Upper lobe of left lung (tissue), 6 donors: ENCODE measurements around the gene ACAA2. TPM values are rescaled to one million over a fixed set of nuclear protein-coding genes. Genes with fewer than 3 reads are reported as not detected.
"Not testable (repeated sequence)": the region's sequence is repeated elsewhere in the genome, so short reads cannot be mapped to it uniquely, and the experiment has no call there.

Experiments
- ATAC-seq, 2 donors: fragments of 200-7000 bp; cut with Tn5 transposase; one replicate each; pipeline ENCODE4 v1.9.1; 2022; ENCODE audit warnings: mild to moderate bottlenecking in 2 of 2, moderate library complexity in 2 of 2; ENCODE audit not compliant: low FRiP score in 2 of 2
- DNase-seq, 2 donors: peaks; one replicate each; pipeline ENCODE4 v3.0.0-alpha.2; 2019 to 2020
- H3K27ac ChIP-seq, 4 donors: fragments of 200-600 bp; sonication (generic); one replicate each; pipeline ENCODE4 v1.5.1; 2016 to 2019
- H3K27me3 ChIP-seq, 4 donors: fragments of 200-600 bp; sonication (generic); one replicate each; pipeline ENCODE4 v1.5.1; 2017 to 2019
- H3K36me3 ChIP-seq, 4 donors: fragments of 200-600 bp; sonication (generic); one replicate each; pipeline ENCODE4 v1.5.1; 2016 to 2019
- H3K4me1 ChIP-seq, 4 donors: fragments of 200-600 bp; sonication (generic); one replicate each; pipeline ENCODE4 v1.5.1; 2018 to 2019
- H3K4me3 ChIP-seq, 4 donors: fragments of 200-600 bp; sonication (generic); one replicate each; pipeline ENCODE4 v1.5.1; 2017 to 2019; ENCODE audit warnings: mild to moderate bottlenecking in 2 of 4, moderate library complexity in 1 of 4
- H3K9me3 ChIP-seq, 4 donors: fragments of 200-600 bp; sonication (generic); one replicate each; pipeline ENCODE4 v1.5.1; 2018 to 2019
- CTCF ChIP-seq, 6 experiments: fragments of 450-650 bp in 4 of 6; fragments of 200-600 bp in 2 of 6; sonication (generic) in 2 of 6; IDR thresholded peaks; one replicate each; pipeline ENCODE4 v1.5.1; 2016 to 2019; ENCODE audit warnings: antibody characterized with exemption in 6 of 6
- EP300 ChIP-seq, 4 donors: sonication (generic); formaldehyde crosslinking; IDR thresholded peaks; one replicate each; pipeline ENCODE4 v1.5.1; 2017; ENCODE audit warnings: antibody characterized with exemption in 4 of 4, control low read depth in 2 of 4
- POLR2A ChIP-seq, 4 donors: fragments of 450-650 bp; IDR thresholded peaks; one replicate each; pipeline ENCODE4 v1.5.1; 2016 to 2017; ENCODE audit warnings: antibody characterized with exemption in 4 of 4, mild to moderate bottlenecking in 2 of 4
- POLR2AphosphoS5 ChIP-seq, 2 donors: sonication (generic); formaldehyde crosslinking; IDR thresholded peaks; one replicate each; pipeline ENCODE4 v1.5.1; 2017; ENCODE audit warnings: antibody characterized with exemption in 2 of 2
- WGBS, 2 donors: methylation state at CpG; one replicate each; pipeline ENCODE4 v1.1.5; 2017 to 2018; 5-methylcytosine and 5-hydroxymethylcytosine counted together
- total RNA-seq, 6 donors: library from RNA; depleted of rRNA in 4 of 6; stranded (reverse); fragments of >200 nt in 4 of 6; gene quantifications; one replicate each; pipeline versions ENCODE4 v1.1.0 to v1.2.1, GENCODE V29; 2016 to 2021
- donor health status: DM: no; HTN: no; CAD: no; lungs with moderate emphysema.
- donor health status: DM: no; HTN: yes; CAD: no; lungs with severe emphysema.

Gene ACAA2
- total RNA-seq, 6 donors from 2014 or later, result 23.7 to 93.9 (median 69.8) TPM

- Histone ChIP-seq H3K4me3 (no peak overlapping the region), H3K27me3 (no peaks in the 10 kb centered on the region), H3K36me3 (peaks cover 0 to 57% (median 4%) of the 10 kb centered on the region in 4 donors), H3K27ac (no peak overlapping the region), H3K4me1 (no peaks in the 10 kb centered on the region), H3K9me3 (no peaks in the 10 kb centered on the region)
- DNase-seq, result no peak
- TF ChIP-seq CTCF (IDR thresholded peaks at IDR 0.05) (no peak), EP300 (IDR thresholded peaks at IDR 0.05) (no peak), POLR2A (IDR thresholded peaks at IDR 0.05) (no peak), POLR2AphosphoS5 (IDR thresholded peaks at IDR 0.05) (no peak)
- WGBS, 2 donors, result 94 to 99% methylated on average over 4 of the region's 4 CpGs
- no peak for ATAC-seq
Measured at GRCh38 chr18:49798001-49798400, 15.3 kb downstream of the ACAA2 start.

- WGBS, 2 donors, result 80 to 87% methylated on average over 7 of the region's 7 CpGs
- no peak overlapping the region for H3K27ac ChIP-seq
- DNase-seq (no peak), ATAC-seq (no peak)
- peaks cover 2 to 61% (median 11%) of the 10 kb centered on the region in 4 donors for H3K36me3 ChIP-seq
- no peaks in the 10 kb centered on the region for H3K27me3 ChIP-seq
- no peaks in the 10 kb centered on the region for H3K4me1 ChIP-seq
- H3K9me3 ChIP-seq, result no peaks in the 10 kb centered on the region
- no peak overlapping the region for H3K4me3 ChIP-seq
- no peak for TF ChIP-seq EP300 (IDR thresholded peaks at IDR 0.05)
- TF ChIP-seq POLR2A (IDR thresholded peaks at IDR 0.05), result no peak
- TF ChIP-seq CTCF (IDR thresholded peaks at IDR 0.05), result no peak
- TF ChIP-seq POLR2AphosphoS5 (IDR thresholded peaks at IDR 0.05), result no peak
Measured at GRCh38 chr18:49795612-49796552, 17.5 kb downstream of the ACAA2 start.

- Histone ChIP-seq H3K4me1 (no peaks in the 10 kb centered on the region), H3K4me3 (no peak overlapping the region), H3K36me3 (peaks cover 5 to 70% (median 21%) of the 10 kb centered on the region in 4 donors), H3K27ac (no peak overlapping the region), H3K27me3 (no peaks in the 10 kb centered on the region), H3K9me3 (no peaks in the 10 kb centered on the region)
- ATAC-seq, result no peak
- WGBS, 2 donors, result 64 to 85% methylated on average over 3 of the region's 3 CpGs
- DNase-seq, result no peak
- no peak for TF ChIP-seq CTCF (IDR thresholded peaks at IDR 0.05)
- TF ChIP-seq EP300 (IDR thresholded peaks at IDR 0.05), result no peak
- TF ChIP-seq POLR2A (IDR thresholded peaks at IDR 0.05), result no peak
- no peak for TF ChIP-seq POLR2AphosphoS5 (IDR thresholded peaks at IDR 0.05)
Measured at GRCh38 chr18:49794743-49795142, 18.6 kb downstream of the ACAA2 start.

DNA sequence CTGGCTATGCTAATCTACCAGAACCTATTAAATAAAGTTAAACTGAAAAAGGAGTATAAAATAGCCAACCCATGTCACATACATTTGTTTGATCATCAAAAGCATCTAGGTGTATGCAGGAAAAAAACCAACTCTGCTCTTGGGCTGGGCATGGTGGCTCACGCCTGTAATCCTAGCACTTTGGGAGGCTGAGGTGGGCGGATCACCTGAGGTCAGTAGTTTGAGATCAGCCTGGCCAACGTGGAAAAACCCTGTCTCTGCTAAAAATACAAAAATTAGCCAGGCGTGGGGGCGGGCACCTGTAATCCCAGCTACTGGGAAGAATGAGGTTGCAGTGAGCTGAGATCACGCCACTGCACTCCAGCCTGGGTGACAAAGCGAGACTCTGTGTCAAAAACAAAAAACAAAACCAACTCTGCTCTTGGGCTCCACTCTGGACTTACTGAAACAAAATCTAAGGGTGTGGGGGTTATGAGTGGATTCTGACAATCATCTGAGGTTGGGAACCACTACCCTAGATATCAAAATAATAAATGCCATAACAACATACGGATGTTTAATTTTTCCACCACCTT, 23.7 kb downstream of the ACAA2 start:
- H3K36me3 ChIP-seq, result peaks cover 9 to 74% (median 26%) of the 10 kb centered on the region in 4 donors
- not testable (repeated sequence) for H3K4me1 ChIP-seq, H3K9me3 ChIP-seq, H3K27ac ChIP-seq, H3K27me3 ChIP-seq, ATAC-seq, H3K4me3 ChIP-seq, DNase-seq
- 89 to 94% methylated on average over 8 of the region's 8 CpGs for WGBS, 2 donors

DNA sequence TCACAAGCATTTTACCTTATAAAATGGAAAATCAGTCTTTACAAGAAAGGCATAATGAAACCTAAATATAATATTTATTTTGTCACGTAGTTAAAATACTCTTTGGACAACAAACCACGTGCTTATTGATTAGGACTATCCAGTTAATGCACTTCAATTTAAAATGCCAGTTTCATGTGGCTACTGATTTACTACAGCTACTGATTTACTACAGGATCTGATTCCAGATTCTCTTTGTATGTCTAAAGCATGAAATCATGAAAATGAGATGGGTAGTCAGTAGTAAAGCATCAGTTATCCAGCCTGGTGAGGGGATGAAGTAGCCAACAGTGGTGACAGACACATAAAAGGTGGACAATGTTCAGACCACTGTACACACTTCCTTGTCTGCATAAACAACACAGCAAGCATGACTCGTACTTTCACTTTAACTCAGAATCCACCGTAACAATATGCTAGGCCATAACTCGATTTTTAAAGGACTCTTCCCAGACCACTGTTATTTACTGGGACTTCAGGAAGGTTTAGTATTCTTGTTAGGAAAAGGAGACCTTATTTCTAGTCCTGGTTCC, 24.9 kb downstream of the ACAA2 start:
- WGBS, 2 donors, result 56 to 60% methylated on average over 5 of the region's 5 CpGs
- TF ChIP-seq EP300 (IDR thresholded peaks at IDR 0.05) (no peak), POLR2AphosphoS5 (IDR thresholded peaks at IDR 0.05) (no peak), POLR2A (IDR thresholded peaks at IDR 0.05) (no peak), CTCF (IDR thresholded peaks at IDR 0.05) (no peak)
- no peaks in the 10 kb centered on the region for H3K27me3 ChIP-seq
- H3K4me1 ChIP-seq, result no peaks in the 10 kb centered on the region
- DNase-seq, result no peak
- no peak overlapping the region for H3K4me3 ChIP-seq
- H3K9me3 ChIP-seq, result no peaks in the 10 kb centered on the region
- H3K36me3 ChIP-seq, result peaks cover 9 to 78% (median 26%) of the 10 kb centered on the region in 4 donors
- H3K27ac ChIP-seq, result peak overlapping the region in 1 of 4 donors; percentile 33
- ATAC-seq, result no peak
